GM21526 (cell line): ENCODE data around the gene LILRB2.
"Not testable (repeated sequence)": the region's sequence is repeated elsewhere in the genome, so short reads cannot be mapped to it uniquely, and the experiment has no call there.

Experiments
- ATAC-seq: cut with Tn5 transposase; IDR thresholded peaks from one replicate; pipeline ENCODE4 v1.9.1; 2021; ENCODE audit warnings: moderate library complexity; ENCODE audit not compliant: unreplicated experiment, low FRiP score

LILRB2 gene

DNA sequence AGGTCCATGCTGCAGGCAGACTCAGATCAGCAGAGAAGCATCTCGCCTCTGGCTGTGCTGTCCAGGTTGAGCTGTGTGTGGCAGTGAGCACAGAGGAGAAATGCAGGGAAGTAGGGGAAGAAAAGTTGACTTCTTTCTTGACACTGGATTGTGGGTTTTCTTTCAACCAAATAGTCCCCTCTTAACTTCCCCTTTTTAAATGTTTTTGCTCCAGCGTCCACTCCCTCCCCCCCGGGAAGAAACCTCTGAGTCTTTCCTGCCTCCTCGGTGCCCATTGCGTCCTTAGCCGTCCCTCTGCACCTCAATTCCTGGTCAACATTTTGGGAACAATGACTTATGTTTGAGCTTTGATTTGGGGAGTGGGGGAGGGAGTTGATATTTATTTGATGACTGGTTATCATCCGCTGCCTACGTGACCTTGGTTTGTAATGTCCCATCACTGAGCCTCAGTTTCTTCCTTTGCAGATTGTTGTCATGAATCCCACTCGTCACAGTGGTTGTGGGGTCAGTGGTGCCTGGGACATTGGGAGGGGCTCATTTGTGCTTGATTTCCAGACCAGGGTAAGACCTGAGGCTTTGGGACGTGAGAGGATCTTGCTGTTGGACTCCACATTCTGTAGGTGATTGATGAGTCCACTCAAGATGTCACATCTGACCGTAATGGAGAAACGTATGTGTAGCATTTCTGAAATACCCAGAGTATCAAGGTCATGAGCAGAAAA is at the start of gene LILRB2:
Gene LILRB2 (minus strand): TSS at position 104 of the 722 bp plus-strand sequence. CDS start 614 bp downstream, outside the sequence.
- ATAC-seq = no peak

DNA sequence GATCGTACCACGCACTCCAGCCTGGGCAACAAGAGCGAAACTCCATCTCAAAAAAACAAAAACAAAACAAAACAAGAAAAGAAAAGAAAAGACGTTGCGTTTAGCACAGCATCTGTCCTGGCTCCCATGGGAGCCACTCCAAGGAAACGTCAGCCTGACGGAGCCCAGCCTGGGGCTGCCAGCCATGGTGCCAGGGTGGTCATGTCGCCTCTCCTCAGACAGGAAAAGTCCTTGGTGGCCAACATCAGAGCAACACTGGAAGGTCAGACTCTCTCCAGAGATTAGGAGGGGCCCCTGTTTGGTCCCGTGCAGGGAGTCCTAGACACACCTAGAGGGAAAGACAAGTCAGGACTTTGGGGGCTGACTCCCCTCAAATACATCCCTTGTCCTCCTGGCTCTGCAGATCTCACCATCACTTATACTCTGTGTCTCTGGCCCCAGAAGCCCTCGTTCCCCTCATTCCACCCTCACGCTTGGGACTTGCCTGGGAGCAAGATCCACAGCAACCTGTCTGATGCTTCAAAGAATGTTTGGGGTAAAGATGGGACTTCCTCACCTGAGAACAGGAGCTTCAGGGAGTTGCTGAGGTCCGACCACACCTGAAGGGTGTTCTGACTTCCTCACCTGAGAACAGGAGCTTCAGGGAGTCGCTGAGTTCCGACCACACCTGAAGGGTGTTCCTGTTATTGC is 48.7 kb upstream of the LILRB2 start:
- ATAC-seq = no peak

DNA sequence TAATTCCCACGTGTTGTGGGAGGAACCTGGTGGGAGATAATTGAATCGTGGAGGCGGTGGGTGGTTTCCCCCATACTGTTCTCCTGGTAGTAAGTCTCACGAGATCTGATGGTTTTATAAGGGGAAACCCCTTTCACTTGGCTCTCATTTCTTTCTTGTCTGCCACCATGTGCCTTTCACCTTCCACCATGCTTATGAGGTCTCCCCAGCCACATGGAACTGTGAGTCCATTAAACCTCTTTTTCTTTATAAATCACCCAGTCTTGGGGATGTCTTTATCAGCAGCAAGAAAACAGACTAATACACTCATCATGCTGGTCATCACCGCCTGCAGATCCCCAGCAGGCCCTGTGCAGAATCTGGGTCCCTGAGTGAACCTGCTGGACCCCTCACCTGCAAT is 47.9 kb upstream of the LILRB2 start:
- not testable (repeated sequence) for ATAC-seq

DNA sequence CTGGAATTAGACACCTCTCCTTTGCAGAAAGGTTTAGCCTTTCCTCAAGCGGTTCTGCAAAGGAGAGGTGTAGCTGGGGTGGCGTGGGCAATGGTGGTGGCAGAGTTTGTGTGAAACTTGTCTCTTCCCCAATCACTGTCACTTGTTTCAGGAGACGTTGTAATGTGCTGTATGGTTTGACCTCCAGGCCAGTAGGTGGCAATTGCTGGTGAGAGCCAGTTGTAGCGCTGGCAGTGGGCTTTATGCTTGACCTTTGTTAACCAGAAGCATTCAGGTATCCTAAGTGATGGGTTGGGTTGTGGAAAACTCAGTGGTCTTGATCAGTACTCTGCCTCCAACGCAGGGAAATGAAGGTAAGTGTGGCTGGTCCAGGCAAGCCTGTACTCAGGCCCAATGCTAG is 44.7 kb upstream of the LILRB2 start:
- no peak for ATAC-seq

DNA sequence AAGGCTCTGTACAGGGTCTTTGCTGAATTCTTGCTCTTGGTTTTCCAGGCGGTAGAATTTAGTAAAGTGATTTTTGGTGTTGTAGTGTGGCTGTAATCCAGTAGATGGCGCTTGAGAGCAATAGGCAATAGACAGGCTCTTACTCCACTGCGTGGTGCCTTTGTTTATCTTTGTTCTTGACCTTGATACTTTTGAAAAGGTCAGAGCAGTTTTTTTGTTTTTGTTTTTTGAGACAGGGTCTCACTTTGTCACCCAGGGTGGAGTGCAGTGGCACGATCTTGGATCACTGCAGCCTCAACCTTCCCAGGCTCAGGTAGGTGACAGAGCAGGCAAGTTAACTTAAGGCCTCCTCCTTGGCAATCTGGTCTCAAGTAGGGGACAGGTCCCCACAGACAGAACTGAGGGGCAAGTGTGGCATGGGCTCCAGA is 44.3 kb upstream of the LILRB2 start:
- no peak for ATAC-seq

DNA sequence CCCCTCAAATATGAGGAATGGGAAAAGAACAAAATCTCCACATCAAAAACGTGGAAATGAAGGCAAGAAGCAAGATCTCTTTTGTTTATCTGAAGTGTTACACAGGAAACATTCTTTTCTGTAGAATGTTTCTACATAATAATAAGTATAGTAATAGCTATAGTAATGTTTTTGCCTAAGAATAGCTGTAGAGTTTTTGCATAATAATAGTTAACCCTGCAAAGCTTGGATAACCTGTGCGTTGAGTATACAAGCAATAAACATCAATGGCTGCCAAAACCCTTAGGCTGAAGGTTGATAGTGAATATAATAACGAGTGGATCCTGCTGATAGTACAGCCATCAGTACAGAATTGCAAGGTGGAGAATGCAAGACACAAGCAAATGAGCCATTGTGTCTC is 43.2 kb upstream of the LILRB2 start:
- no peak for ATAC-seq

DNA sequence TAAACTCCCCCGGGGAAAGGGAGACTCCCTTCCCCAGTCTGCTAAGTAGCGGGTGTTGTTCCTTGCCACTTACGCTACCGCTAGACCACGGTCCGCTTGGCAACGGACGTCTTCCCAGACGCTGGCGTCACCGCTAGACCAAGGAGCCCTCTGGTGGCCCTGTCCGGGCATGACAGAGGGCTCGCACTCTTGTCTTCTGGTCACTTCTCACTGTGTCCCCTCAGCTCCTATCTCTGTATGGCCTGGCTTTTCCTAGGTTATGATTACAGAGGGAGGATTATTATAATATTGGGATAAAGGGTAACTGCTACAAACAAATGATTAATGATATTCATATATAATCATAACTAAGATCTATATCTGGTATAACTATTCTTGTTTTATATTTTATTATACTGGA is 42.0 kb upstream of the LILRB2 start:
- ATAC-seq = not testable (repeated sequence)

DNA sequence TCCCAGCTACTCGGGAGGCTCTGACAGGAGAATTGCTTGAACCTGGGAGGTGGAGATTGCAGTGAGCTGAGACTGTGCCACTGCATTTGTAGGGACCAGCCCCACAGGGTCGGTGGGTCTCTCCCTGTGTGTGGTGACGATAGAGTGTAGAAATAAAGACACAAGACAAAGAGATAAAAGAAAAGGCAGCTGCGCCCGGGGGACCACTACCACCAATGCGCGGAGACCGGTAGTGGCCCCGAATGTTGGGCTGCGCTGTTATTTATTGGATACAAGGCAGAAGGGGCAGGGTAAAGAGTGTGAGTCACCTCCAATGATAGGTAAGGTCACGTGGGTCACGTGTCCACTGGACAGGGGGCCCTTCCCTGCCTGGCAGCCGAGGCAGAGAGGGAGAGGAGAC is 41.4 kb upstream of the LILRB2 start:
- not testable (repeated sequence) for ATAC-seq

DNA sequence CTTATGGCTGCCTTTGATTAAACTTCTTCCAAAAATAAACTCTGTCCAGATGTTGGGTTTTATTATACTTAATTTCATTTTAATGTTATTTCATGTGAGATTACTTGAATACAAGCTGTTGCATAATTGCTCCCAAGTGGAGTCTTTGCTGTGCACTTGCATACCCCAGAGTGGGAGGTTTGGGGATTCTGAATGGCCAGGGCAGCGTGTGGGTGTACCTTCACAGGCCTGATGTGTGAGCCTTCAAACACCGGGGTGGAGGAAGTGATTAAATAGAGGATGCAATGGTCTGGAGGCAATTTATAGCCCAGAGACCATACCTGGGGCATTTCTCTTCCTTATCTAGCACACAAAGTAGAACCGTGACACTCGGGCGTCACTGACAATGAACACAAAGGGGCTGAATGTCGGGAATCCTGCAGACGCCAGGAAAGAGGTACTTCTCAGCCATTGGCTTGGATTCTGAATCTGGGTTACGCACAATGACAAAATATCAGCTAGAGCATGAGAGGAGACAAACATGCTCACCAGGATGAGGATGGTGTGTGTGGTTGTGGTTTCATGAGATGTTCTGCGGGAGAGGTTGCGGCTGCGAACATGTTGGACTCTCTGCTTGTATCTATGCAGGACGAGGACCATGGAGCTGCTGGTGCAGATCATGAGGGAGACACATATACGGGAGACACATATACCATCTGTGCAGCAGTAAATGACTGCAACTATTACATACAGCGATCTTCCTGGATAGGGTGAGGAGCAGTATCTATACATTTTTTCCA is 39.2 kb upstream of the LILRB2 start:
- no peak for ATAC-seq

DNA sequence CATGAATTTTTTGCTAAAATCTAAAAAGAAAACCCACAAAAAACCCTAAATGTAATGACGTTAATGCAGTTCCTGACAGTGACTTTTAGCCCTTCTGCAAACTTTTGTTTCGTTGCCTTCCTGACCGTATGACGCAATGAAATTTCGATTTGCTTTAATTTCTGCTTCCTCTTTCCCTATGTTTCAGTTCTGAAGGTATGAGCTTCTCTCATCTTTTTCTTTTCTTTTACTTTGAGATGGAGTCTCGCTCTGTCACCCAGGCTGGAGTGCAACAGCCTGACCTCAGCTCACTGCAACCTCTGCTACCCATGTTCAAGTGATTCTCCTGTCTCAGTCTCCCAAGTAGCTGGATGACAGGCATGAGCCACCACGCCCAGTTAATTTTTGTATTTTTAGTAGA is 38.1 kb upstream of the LILRB2 start:
- ATAC-seq = no peak

DNA sequence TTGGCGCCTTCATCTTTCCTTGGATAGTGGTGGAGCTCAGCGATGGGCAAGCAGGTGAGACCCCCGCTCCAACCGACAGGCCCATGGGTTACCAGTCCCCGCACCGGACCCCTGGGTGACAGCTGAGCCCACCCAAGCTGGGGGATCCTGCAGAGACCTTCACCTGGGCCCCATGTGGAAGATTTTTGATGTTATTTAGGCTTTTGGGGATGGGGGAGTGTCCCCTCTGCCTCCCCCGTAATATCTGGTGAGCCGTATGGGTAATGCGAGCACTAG is 37.0 kb upstream of the LILRB2 start:
- no peak for ATAC-seq

DNA sequence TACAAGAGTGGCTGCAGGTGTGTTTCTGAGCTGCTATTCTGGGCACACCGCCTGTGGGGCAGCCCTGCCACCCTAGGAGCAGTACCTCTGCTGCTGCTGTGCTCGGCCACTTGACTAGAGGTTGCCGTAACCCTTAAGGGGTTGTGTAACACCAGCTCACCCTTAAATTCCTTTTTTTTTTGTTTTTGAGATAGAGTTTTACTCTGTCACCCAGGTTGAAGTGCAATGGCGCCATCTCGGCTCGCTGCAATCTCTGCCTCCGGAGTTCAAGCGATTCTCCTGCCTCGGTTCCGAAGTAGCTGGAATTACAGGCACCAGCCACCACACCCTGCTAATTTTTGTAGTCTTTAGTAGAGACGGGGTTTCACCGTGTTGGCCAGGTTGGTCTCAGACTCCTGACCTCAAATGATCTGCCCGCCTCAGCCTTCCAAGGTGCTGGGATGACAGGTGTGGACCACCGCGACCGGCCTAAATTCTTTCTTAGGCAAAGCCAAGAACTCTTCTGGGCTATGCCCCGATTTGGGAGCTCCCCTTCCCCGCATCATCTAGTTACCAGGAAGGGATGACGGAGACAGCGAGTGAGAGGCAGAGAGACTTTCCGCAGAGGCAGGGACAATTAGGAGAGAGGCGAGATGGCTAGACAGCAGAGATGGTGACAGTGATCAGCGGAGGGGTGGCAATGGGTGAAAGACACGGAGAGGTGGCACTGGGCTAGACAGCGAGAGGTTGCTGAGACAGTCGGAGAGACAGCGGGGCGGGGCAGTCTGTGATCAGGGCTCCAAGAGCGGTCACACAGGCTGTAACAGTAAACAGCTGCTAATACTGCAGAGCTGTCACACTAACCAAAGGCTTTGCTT is 36.4 kb upstream of the LILRB2 start:
- no peak for ATAC-seq

DNA sequence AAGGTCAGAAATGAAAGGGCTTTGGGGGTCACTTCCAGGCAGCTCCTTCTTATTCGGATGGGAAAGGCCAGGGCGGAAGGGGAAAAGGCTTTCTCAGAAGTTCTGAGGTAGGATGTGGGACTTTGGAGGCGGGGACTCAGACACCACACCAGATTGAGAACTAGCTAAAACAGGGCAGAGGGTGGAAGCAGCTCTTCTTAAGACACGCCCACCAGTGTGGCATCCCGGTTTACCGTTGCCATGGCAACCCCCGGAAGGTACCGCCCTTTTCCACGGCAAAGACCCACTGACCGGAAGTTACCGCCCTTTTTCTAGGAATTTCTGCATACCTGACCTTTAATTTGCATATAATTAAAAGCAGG is 35.8 kb upstream of the LILRB2 start:
- ATAC-seq = no peak

DNA sequence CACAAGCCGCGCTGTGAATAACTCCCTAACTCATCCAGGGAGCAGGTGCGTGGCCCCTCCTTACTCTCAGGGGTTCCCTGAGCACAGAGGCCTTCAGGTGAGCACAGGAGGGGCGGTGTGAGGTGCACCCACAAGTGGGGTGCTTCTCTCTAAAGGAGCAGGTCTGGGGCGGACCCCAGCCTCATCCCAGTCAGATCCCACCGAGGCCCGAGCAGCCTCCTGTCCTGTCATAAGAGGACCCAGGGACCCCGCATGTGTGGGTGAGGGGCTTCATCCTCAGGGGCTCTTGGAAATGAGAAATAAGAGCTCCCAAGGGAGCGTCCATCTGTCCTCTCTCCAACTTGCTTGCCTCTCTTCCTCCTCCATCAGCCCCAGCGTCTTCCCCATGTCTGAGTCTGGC is 35.0 kb upstream of the LILRB2 start:
- no peak for ATAC-seq

DNA sequence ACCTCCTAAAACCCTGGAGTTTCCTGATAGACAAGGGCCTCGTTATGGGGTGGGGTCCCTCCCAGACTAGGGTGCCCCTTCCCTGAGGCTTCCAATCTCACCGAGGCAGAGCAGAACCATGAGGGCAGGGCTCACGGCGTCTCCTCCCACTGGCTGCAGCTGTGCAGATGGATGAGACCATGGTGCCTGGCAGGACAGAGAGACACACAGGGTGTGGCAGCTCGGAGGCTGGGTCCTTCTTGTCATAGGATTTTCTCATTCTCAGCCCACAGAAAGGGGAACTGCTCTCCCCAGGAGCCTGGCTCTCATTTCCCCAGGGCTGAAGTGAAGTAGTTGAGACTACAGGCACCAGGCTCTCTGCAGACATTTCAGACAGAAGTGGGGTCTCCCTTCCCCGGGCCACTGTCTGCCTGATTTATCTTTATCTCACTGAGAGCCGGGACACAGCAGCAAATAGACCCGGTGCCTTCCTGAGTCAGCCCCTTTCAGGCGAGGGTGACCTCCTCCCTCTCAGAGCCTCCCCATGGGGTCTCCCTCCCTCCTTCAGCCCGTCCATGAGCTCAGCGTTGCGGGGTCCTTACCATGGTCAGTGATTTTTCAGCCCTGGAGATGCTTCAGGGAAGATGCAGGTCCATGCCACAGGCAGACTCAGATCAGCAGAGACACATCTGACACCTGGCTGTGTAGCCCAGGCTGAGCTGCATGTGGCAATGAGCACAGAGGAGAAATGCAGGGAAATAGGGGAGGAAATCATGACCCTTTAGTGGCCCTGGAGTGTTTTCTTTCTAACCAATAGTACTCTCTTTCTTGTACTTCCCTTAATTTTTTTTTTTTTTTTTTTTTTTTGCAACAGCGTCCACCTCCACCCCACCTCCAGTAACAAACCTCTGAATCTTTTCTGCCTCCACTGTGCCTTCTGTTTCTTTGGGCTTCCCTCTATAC is 31.8 kb upstream of the LILRB2 start, which contains the start of gene LILRA5:
Gene LILRA5 (minus strand): TSS at position 731 of the 942 bp plus-strand sequence. CDS start 147 bp downstream, at position 584.
- no peak for ATAC-seq

DNA sequence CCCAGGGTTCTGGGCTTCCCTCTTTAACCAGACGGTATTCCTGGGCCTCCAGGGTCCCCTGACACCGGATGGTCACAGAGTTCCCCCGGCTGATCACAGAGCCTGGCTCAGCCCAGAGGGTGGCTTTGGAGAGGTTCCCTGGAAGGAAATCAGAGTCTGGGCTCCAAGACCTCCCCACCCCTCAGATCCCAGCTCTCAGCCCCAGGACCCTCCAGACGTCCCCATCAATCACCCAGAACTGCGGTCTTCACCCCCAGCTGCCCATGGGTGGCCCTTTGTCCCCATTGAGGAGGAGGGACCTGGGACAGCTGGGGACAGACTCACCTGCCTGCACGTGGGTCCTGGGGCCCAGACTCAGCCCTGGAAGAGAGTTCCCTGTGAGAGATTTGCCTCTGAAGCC is 31.1 kb upstream of the LILRB2 start:
- ATAC-seq = no peak

DNA sequence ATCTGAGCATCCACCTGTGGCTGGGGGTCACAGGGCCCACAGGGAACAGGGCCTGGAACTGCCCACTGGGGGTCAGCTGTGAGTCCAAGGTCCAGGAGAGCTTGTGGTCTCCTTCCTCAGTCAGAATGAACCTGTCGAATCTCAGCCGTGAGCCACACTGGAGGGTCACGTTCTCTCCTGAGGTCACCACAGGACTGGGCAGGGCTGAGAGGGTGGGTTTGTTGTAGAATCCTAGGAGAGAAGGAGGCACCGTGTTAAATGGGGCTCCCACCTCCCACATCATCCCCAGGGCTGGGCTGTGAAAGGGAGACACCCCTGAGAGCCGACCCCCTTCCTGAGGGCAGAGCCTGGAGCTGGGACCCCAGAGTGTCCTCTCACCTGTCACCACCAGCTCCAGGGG is 30.6 kb upstream of the LILRB2 start:
- ATAC-seq = no peak

DNA sequence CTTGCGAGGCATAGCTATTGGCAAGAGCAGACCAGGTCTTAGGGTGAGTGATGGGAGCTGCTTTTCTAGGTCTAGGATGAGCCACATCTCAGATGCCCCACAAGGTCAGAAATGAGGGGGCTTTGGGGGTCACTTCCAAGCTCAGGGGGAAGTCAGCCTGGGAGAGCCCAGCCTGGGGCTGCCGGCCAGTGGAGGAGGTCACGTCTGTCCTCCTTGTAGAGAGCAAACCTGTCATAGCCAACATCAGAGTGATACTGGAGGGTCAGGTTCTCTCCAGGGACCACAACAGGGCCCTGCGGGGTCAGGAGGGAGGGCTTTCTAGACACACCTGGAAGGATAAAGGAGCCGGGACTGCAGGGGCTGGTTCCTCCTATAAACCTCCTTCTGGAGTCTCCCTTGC is 29.6 kb upstream of the LILRB2 start:
- ATAC-seq = no peak

DNA sequence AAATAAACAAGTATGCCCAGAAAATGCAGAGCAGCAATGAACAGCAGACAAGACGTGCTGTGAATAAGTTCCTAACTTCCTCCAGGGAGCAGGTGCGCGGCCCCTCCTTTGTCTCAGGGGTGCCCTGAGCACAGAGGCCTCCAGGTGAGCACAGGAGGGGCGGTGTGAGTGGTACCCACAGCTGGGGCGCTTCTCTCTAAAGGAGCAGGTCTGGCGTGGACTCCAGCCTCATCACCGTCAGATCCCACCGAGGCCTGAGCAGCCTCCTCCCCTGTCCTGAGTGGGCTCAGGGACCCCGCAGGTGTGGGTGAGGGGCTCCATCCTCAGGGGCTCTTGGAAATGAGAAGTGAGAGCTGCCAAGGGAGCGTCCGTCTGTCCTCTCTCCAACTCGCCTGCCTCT is 28.9 kb upstream of the LILRB2 start:
- no peak for ATAC-seq
